ENCODE results near the gene HEATR5A.
"Not testable (repeated sequence)": the region's sequence is repeated elsewhere in the genome, so short reads cannot be mapped to it uniquely, and the experiment has no call there.

HEATR5A gene

DNA sequence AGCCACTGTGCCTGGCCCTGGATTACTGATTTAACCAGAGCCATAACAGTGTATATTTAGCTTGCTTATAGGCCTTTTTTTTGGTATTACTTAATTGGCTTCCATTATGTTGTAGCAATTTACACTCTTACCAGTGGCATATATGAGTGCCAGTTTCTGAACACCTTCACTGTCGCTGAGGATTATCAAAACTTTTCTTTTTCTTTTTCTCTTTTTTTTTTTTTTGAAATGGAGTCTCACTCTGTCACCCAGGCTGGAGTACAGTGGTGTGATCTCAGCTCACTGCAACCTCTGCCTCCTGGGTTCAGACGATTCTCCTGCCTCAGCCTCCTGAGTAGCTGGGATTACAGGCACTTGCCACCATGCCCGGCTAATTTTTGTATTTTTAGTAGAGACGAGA, 164.4 kb downstream of the HEATR5A start:
- DNase-seq (ENCODE audit: low spot score in 2 of 2); H3K4me1 ChIP-seq; H3K36me3 ChIP-seq (replicated peaks); H3K27me3 ChIP-seq (ENCODE audit: low read depth); H3K9me3 ChIP-seq; in situ Hi-C loops (cut with MboI; ENCODE audit: low sequenced_read_pairs); H3K4me3 ChIP-seq: not testable (repeated sequence)

DNA sequence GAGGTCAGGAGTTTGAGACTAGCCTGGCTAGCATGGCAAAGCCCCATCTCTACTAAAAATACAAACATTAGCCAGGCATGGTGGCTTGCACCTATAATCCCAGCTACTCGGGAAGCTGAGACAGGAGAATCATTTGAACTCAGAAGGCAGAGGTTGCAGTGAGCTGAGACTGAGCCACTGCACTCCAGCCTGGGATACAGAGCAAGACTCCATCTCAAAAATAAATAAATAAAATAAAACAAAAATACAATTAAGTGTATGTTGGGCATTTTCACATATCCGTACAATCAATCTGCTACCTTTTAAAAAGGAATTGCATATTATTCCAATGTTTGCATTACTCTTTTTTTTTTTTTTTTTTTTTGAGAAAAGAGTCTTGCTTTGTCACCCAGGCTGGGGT, 165.1 kb downstream of the HEATR5A start:
- no peak for DNase-seq (ENCODE audit: low spot score in 2 of 2)
- in situ Hi-C loops (cut with MboI; ENCODE audit: low sequenced_read_pairs), result no loop called here
- no peak overlapping the region for H3K4me3 ChIP-seq

DNA sequence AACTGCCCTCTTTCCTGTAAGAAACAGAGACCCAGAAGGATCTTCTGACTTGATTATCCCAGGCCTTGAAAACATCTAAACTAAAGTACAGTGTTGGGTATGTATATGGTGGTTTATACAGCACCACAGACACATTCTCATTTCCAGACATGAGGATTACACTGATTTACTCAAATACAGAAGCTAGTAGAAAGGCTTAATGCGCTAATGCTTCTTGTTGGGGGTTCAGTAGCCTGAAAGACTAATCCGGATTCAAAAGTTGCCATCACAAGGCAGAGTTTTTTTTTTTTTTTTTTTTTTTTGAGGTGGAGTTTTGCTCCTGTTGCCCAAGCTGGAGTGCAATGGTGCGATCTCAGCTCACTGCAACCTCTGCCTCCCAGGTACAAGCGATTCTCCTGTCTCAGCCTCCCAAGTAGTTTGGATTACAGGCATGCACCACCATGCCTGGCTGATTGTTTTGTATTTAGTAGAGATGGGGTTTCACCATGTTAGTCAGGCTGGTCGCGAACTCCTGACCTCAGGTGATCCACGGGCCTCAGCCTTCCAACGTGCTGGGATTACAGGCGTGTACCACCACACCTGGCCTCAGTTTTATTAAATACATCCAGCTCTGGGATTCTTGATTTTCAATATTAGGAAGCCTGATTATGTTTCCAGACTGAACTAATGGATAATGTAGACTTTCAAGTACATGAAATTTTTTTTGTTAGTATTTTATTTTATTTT, 166.4 kb downstream of the HEATR5A start:
- Histone ChIP-seq H3K27me3 (ENCODE audit: low read depth) (no peaks in the 10 kb centered on the region), H3K4me3 (no peak overlapping the region), H3K4me1 (peaks cover 10% of the 10 kb centered on the region), H3K36me3 (replicated peaks) (no peaks in the 10 kb centered on the region), H3K9me3 (no peaks in the 10 kb centered on the region)
- DNase-seq (ENCODE audit: low spot score in 2 of 2), result no peak
- in situ Hi-C loops (cut with MboI; ENCODE audit: low sequenced_read_pairs), result no loop called here

More for the DNA sequence above, 165.1 kb downstream of the HEATR5A start:
- H3K36me3 ChIP-seq (replicated peaks), result no peaks in the 10 kb centered on the region
- no peaks in the 10 kb centered on the region for H3K27me3 ChIP-seq (ENCODE audit: low read depth)
- no peaks in the 10 kb centered on the region for H3K9me3 ChIP-seq
- peaks cover 10% of the 10 kb centered on the region for H3K4me1 ChIP-seq

DNA sequence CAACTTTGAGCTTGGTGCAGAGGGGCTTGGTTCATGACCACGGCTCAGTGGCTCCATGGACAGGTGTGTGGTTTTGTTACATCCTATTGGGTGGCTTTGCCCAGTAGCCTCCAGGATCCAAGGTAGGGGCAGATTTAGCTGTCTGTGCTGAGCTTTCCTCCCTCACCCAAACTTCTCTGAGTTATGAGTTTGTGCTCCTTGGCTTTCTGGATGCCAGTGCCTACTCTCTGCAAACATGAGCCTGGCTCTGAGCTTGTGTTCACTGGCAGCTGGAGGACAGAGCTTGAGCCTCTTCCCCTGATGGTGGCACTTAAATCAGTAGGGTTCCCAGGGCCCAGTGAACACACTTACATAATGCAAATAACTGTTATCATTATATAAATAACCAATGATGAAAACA, 167.5 kb downstream of the HEATR5A start:
- no peaks in the 10 kb centered on the region for H3K36me3 ChIP-seq (replicated peaks)
- DNase-seq (ENCODE audit: low spot score in 2 of 2), result no peak
- in situ Hi-C loops (cut with MboI; ENCODE audit: low sequenced_read_pairs), result no loop called here

DNA sequence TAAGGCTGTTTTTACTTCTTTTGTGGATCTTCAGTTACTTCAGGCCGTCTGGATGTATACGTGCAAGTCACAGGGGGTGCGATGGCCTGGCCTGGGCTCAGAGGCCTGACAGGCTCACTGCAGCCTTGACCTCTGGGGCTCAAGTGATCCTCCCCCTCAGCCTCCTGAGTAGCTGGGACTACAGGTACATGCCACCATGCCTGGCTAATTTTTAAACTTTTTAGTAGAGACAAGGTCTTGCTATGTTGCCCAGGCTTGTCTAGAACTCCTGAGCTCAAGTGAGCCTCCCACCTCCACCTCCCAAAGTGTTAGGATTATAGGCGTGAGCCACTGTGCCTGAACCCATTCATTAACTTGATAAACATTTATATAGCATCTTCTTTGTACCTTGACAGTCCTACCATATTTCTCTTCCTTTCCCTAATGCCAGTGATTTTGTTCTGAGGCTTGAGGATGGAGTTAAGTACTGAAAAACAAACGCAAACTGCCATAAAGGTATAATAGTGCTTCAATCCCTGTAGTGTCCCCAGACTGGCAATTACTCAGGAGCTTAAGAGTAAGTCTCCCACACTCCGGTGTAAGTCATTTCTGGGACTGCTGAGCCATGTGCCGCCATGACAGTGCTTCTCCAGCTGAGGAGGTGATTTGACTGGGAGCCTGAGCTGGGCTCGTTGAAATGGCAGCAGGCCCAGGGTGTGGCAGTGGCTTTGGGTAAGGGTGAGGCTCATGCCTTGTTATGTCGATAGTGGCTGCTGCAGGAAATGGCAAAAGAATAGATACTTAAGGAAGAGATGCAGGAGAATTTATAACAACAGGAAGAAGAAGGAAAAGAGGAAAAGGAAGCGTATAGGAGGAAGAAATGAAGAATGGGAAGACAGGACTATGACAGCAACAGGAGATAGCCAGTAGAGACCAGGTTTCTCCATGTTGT, 169.1 kb downstream of the HEATR5A start:
- in situ Hi-C loops (cut with MboI; ENCODE audit: low sequenced_read_pairs), result no loop called here
- Histone ChIP-seq H3K4me1 (peaks cover 10% of the 10 kb centered on the region), H3K9me3 (no peaks in the 10 kb centered on the region), H3K27me3 (ENCODE audit: low read depth) (no peaks in the 10 kb centered on the region), H3K36me3 (replicated peaks) (no peaks in the 10 kb centered on the region), H3K4me3 (no peak overlapping the region)
- DNase-seq (ENCODE audit: low spot score in 2 of 2), result peak; percentile 39 to 48

More for the DNA sequence above, 167.5 kb downstream of the HEATR5A start:
- Histone ChIP-seq H3K9me3 (no peaks in the 10 kb centered on the region), H3K4me3 (no peak overlapping the region), H3K27me3 (ENCODE audit: low read depth) (no peaks in the 10 kb centered on the region), H3K4me1 (peaks cover 10% of the 10 kb centered on the region)

DNA sequence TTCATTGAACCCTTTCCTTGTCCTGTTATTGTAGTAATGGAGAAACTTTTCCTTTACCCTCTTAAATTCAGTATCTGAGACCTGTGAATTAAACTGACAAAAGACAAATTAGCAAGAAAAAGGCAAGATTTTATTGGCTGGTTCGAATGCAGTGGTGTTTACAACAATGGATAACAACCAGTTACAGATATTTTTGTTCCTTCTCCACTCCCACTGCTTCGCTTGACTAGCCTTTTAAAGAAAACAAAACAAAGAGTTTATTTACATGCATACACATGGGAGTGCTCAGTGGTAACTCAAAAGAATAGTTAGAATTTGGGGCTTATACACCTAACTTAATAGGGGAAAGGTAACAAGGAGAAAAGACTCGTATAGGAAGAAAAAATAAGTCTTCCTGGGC, 175.7 kb downstream of the HEATR5A start:
- H3K4me3 ChIP-seq, result no peak overlapping the region
- no peaks in the 10 kb centered on the region for H3K27me3 ChIP-seq (ENCODE audit: low read depth)
- DNase-seq (ENCODE audit: low spot score in 2 of 2), result peak; percentile 42 to 91
- peaks cover 5% of the 10 kb centered on the region for H3K36me3 ChIP-seq (replicated peaks)
- peaks cover 25% of the 10 kb centered on the region for H3K4me1 ChIP-seq
- in situ Hi-C loops (cut with MboI; ENCODE audit: low sequenced_read_pairs), result no loop called here
- no peaks in the 10 kb centered on the region; the same call in 1 of the 2 replicates for H3K9me3 ChIP-seq

DNA sequence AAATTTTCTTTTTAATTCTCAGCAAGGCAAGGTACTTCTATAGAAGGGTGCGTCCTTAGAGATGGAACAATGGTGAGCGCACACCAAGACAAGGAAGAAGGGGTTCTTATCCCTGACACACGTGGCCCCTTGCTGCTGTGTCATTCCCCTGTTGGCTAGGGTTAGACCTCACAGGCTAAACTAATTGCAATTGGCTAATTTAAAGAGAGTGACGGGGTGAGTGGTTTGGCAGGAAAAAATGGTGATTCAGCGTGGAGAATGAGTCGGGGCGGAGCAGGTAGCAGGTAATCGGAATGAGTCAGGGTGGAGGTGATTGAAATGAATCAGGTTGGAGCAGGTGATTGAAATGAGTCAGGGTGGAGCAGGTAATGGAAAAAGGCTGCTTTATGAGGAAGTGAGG, 176.5 kb downstream of the HEATR5A start:
- H3K9me3 ChIP-seq, result no peaks in the 10 kb centered on the region; the same call in 1 of the 2 replicates
- no peak for DNase-seq (ENCODE audit: low spot score in 2 of 2)
- H3K4me3 ChIP-seq, result no peak overlapping the region
- no peaks in the 10 kb centered on the region for H3K27me3 ChIP-seq (ENCODE audit: low read depth)
- in situ Hi-C loops (cut with MboI; ENCODE audit: low sequenced_read_pairs), result no loop called here
- H3K36me3 ChIP-seq (replicated peaks), result peaks cover 5% of the 10 kb centered on the region
- H3K4me1 ChIP-seq, result peaks cover 25% of the 10 kb centered on the region

DNA sequence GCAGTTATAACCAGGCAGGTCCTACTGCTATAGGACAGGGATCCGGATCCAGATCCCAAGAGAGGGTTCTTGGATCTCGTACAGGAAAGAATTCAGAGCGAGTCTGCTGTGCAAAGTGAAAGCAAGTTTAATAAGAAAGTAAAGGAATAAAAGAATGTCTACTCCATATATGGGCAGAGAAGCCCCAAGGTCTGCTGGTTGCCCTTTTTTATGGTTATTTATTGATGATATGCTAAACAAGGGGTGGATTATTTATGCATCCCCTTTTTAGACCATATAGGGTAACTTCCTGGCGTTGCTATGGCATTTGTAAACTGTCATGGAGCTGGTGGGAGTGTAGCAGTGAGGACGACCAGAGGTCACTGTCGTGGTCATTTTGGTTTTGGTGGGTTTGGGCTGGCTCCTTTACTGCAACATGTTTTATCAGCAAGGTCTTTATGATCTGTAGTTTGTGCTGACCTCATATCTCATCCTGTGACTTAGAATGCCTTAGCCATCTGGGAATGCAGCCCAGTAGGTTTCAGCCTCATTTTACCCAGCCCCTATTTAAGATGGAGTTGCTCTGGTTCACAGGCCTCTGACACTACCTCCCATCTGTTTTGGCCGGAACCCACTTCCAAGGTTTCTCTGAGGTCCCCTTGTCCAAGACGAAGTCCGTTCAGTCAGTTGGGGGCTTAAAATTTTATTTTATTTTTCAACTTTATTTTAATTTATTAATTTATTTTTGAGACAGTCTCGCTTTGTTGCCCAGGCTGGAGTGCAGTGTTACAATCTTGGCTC, 178.0 kb downstream of the HEATR5A start:
- peaks cover 25% of the 10 kb centered on the region for H3K4me1 ChIP-seq
- H3K4me3 ChIP-seq; H3K36me3 ChIP-seq (replicated peaks); H3K27me3 ChIP-seq (ENCODE audit: low read depth); H3K9me3 ChIP-seq; in situ Hi-C loops (cut with MboI; ENCODE audit: low sequenced_read_pairs); DNase-seq (ENCODE audit: low spot score in 2 of 2): not testable (repeated sequence)
